GM12801 (cell line): Measurements from ENCODE around the gene ILF2.

Source experiments
- CTCF ChIP-seq: IDR thresholded peaks from one replicate; pipeline ENCODE4 v1.5.1; 2011; ENCODE audit warnings: control low read depth; ENCODE audit not compliant: insufficient read length; ENCODE audit errors: extremely low read depth

ILF2 gene

DNA sequence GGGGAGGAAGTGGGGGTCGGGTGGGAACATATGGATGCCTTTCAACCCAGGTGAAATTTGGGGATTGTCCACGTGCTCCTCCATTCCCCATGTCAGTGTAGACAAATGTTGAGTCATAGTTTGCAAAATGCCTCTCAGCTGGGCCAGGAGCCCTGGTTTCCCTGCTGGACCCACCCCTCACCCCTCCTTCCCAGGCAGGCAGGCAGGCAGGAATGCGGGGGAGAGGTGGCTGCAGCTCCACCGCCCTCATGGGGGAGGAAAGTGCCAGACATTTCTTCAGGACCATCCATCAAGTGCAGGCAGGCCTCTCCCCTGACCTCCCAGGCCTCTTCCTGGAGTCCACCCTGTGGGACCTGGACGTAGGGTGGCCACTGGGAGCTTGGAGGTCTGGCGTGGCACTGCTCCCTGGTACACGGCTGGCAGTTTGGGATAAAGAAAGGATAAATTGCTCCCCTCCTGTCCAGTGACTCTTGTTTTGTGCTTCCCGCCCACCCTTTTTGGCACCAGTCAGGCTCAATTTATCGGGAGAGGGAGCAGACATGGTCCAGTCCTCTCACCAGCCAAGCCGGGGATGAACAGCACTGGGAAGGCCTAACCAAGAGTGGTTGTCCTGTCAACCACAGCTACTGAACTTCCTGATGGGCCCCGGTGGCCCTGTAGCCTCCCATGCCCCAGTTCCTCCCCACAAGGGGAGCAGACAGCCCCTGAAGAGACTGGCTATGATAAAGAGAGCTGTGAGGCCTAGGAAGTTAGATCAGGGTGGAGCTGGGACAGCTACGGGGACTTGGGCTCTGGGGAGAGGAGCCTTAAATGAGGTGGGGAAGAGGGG, 26.6 kb upstream of the ILF2 start:
- TF ChIP-seq CTCF: no peak

DNA sequence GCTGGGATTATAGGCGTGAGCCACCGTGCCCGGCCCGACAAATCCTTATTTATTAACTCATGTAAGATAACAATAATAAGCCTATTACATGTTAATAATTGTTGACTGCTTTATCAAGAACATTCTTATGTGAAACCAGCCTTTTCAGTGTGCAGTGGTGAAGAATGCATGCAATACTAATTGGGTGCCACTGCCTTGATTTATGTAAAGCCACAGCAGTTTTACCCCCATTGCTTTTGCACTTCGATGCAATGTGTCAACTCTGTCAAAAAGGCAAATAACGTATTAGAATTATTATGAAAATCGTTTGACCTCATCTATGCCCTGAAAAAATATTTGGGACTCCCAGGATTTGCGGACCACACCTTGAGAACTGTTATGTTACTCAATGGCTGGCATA, 25.9 kb upstream of the ILF2 start:
- no peak for TF ChIP-seq CTCF

GRCh38 chr1:153693466-153693865, 22.7 kb upstream of the ILF2 start:
- no peak for TF ChIP-seq CTCF

DNA sequence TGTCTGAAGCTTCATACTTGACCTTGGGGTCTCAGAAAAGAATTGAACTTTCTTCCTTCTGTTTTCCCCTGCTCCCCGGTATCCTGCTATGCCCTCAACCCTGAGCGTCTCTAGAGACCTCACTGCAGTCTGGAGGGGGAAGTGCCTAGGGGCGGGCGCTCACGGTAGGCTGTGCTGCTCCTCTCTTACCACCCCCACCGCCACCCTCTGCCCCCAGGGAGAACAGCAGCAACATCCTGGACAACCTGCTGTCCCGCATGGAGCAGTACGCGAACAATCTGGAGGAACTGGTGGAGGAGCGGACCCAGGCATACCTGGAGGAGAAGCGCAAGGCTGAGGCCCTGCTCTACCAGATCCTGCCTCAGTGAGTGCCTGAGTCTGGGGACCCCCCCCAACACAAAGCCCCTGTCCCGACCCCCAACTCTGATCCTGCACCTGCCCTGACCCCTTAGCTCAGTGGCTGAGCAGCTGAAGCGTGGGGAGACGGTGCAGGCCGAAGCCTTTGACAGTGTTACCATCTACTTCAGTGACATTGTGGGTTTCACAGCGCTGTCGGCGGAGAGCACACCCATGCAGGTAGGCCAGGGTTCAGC, 18.0 kb upstream of the ILF2 start:
- no peak for TF ChIP-seq CTCF

DNA sequence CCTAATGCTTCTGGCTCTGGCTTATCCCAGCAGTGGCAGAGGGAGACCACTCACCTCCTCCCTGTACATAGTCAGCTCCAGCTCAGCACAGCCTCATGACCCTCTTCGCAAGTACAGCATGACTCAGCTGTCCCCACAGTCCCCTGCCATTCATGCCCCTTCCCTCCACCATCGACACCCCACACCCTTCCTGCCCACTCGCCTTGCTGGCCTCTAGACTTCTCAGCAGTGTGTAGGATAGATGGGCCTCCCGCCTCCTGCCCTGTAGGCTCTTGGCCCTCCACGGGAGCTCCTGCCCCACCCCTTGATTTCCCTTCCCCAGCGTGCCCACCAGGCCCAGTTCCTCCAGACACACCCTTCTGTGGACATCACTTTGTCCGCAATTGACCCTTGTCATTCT, 17.5 kb upstream of the ILF2 start:
- no peak for TF ChIP-seq CTCF

- TF ChIP-seq CTCF: no peak
Measured at GRCh38 chr1:153687346-153688125, 16.7 kb upstream of the ILF2 start.
